ENCODE data around the gene PYROXD2.

Gene PYROXD2

GRCh38 chr10:98402478-98402877 lies 12.5 kb downstream of the PYROXD2 start:
- ATAC-seq, result no peak
- no peak for TF ChIP-seq ZFP30 (CRISPR knock-in tag; IDR thresholded peaks at IDR 0.05)
- no peak for TF ChIP-seq OSR1 (CRISPR knock-in tag; IDR thresholded peaks at IDR 0.05)
- TF ChIP-seq ZFP3 (CRISPR knock-in tag; IDR thresholded peaks at IDR 0.05), result no peak
- TF ChIP-seq ZNF8 (CRISPR knock-in tag; IDR thresholded peaks at IDR 0.05), result no peak
- no peak for TF ChIP-seq ARNTL (CRISPR knock-in tag; IDR thresholded peaks at IDR 0.05; ENCODE audit: borderline replicate concordance, low read depth)
- no peak for TF ChIP-seq GLIS3 (CRISPR knock-in tag; IDR thresholded peaks at IDR 0.05)
- TF ChIP-seq TOX (CRISPR knock-in tag; IDR thresholded peaks at IDR 0.05; ENCODE audit: borderline replicate concordance), result no peak
- no peak for TF ChIP-seq CSDC2 (CRISPR knock-in tag; IDR thresholded peaks at IDR 0.05)
- TF ChIP-seq, protein P1, sequence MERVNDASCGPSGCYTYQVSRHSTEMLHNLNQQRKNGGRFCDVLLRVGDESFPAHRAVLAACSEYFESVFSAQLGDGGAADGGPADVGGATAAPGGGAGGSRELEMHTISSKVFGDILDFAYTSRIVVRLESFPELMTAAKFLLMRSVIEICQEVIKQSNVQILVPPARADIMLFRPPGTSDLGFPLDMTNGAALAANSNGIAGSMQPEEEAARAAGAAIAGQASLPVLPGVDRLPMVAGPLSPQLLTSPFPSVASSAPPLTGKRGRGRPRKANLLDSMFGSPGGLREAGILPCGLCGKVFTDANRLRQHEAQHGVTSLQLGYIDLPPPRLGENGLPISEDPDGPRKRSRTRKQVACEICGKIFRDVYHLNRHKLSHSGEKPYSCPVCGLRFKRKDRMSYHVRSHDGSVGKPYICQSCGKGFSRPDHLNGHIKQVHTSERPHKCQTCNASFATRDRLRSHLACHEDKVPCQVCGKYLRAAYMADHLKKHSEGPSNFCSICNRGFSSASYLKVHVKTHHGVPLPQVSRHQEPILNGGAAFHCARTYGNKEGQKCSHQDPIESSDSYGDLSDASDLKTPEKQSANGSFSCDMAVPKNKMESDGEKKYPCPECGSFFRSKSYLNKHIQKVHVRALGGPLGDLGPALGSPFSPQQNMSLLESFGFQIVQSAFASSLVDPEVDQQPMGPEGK (CRISPR knock-in tag; IDR thresholded peaks at IDR 0.05; ENCODE audit: borderline replicate concordance), result no peak
- no peak for TF ChIP-seq ZNF565 (CRISPR knock-in tag; conservative IDR thresholded peaks at IDR 0.05; ENCODE audit: low read depth)
- no peak for TF ChIP-seq PPARA (CRISPR knock-in tag; IDR thresholded peaks at IDR 0.05; ENCODE audit: borderline replicate concordance)

DNA sequence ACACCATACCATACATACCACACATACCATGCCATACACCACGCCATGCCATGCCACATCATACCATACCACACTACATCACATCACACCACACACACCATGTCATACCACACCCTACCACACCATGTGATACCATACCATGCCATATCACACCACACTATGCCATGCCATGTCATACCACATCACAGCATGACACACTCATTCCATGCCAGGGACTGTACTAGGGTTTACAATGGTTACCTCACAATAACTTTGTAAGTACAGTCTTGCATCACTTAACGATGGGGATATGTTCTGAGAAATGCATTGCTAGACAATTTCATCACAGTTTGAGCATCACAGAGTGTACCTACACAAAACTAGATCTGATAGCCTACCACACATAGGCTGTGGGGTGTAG lies 14.5 kb downstream of the PYROXD2 start:
- TF ChIP-seq TOX (CRISPR knock-in tag; IDR thresholded peaks at IDR 0.05; ENCODE audit: borderline replicate concordance) (no peak), ZNF8 (CRISPR knock-in tag; IDR thresholded peaks at IDR 0.05) (no peak), OSR1 (CRISPR knock-in tag; IDR thresholded peaks at IDR 0.05) (no peak), ZC3H10 (CRISPR knock-in tag; IDR thresholded peaks at IDR 0.05) (no peak), GLIS3 (CRISPR knock-in tag; IDR thresholded peaks at IDR 0.05) (no peak)
- ATAC-seq, result no peak

DNA sequence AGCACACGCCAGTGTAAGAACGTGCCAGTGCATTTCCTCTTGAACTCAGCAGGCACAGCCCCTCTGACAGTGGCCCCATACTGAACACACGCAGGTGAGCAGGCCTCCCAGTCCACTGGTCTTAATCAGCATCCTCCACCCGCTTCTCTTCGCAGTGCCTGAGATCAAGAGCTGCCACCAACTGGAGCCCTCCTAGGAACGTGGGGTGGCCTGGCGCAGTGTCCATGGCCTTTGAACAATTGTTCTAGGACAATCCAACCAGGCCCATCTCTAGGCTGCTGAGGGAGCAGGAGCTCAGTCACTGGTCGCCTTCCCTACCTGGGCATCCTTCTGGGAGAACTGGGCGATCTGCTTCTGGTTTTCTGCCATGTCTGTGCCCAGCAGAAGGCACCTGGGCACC lies 15.2 kb downstream of the PYROXD2 start:
- TF ChIP-seq, protein P2, sequence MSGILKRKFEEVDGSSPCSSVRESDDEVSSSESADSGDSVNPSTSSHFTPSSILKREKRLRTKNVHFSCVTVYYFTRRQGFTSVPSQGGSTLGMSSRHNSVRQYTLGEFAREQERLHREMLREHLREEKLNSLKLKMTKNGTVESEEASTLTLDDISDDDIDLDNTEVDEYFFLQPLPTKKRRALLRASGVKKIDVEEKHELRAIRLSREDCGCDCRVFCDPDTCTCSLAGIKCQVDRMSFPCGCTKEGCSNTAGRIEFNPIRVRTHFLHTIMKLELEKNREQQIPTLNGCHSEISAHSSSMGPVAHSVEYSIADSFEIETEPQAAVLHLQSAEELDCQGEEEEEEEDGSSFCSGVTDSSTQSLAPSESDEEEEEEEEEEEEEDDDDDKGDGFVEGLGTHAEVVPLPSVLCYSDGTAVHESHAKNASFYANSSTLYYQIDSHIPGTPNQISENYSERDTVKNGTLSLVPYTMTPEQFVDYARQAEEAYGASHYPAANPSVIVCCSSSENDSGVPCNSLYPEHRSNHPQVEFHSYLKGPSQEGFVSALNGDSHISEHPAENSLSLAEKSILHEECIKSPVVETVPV (CRISPR knock-in tag; IDR thresholded peaks at IDR 0.05), result no peak
- TF ChIP-seq CSDC2 (CRISPR knock-in tag; IDR thresholded peaks at IDR 0.05) (no peak), ZFP3 (CRISPR knock-in tag; IDR thresholded peaks at IDR 0.05) (no peak), SNAI2 (CRISPR knock-in tag; IDR thresholded peaks at IDR 0.05) (no peak), ZC3H10 (CRISPR knock-in tag; IDR thresholded peaks at IDR 0.05) (no peak), GLIS3 (CRISPR knock-in tag; IDR thresholded peaks at IDR 0.05) (no peak), TCF4 (CRISPR knock-in tag; IDR thresholded peaks at IDR 0.05; ENCODE audit: borderline replicate concordance) (no peak)
- TF ChIP-seq, protein P3, sequence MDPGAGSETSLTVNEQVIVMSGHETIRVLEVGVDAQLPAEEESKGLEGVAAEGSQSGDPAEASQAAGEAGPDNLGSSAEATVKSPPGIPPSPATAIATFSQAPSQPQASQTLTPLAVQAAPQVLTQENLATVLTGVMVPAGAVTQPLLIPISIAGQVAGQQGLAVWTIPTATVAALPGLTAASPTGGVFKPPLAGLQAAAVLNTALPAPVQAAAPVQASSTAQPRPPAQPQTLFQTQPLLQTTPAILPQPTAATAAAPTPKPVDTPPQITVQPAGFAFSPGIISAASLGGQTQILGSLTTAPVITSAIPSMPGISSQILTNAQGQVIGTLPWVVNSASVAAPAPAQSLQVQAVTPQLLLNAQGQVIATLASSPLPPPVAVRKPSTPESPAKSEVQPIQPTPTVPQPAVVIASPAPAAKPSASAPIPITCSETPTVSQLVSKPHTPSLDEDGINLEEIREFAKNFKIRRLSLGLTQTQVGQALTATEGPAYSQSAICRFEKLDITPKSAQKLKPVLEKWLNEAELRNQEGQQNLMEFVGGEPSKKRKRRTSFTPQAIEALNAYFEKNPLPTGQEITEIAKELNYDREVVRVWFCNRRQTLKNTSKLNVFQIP (CRISPR knock-in tag; IDR thresholded peaks at IDR 0.05; ENCODE audit: borderline replicate concordance, low read depth), result no peak

GRCh38 chr10:98397089-98397600 lies 17.8 kb downstream of the PYROXD2 start:
- TF ChIP-seq TCF4 (CRISPR knock-in tag; IDR thresholded peaks at IDR 0.05; ENCODE audit: borderline replicate concordance), result no peak
- TF ChIP-seq ZFP3 (CRISPR knock-in tag; IDR thresholded peaks at IDR 0.05), result no peak
- no peak for TF ChIP-seq OSR1 (CRISPR knock-in tag; IDR thresholded peaks at IDR 0.05)
- TF ChIP-seq, protein P3 (CRISPR knock-in tag; IDR thresholded peaks at IDR 0.05; ENCODE audit: borderline replicate concordance, low read depth), result no peak
- no peak for TF ChIP-seq ZNF8 (CRISPR knock-in tag; IDR thresholded peaks at IDR 0.05)
- no peak for TF ChIP-seq ZNF70 (CRISPR knock-in tag; IDR thresholded peaks at IDR 0.05)
- no peak for TF ChIP-seq ZC3H10 (CRISPR knock-in tag; IDR thresholded peaks at IDR 0.05)
- TF ChIP-seq ISL1 (CRISPR knock-in tag; IDR thresholded peaks at IDR 0.05), result no peak
- no peak for TF ChIP-seq ZFP30 (CRISPR knock-in tag; IDR thresholded peaks at IDR 0.05)
- no peak for TF ChIP-seq RARB (CRISPR knock-in tag; IDR thresholded peaks at IDR 0.05)
- TF ChIP-seq, protein P1 (CRISPR knock-in tag; IDR thresholded peaks at IDR 0.05; ENCODE audit: borderline replicate concordance), result no peak
- TF ChIP-seq PPARA (CRISPR knock-in tag; IDR thresholded peaks at IDR 0.05; ENCODE audit: borderline replicate concordance), result no peak
- TF ChIP-seq ZNF565 (CRISPR knock-in tag; conservative IDR thresholded peaks at IDR 0.05; ENCODE audit: low read depth), result no peak
- no peak for TF ChIP-seq CSDC2 (CRISPR knock-in tag; IDR thresholded peaks at IDR 0.05)
- ATAC-seq, result no peak

More for the DNA sequence above, 15.2 kb downstream of the PYROXD2 start:
- no peak for ATAC-seq

All from SK-N-SH treated with all-trans-retinoic acid at 6 μM for 48 hours (cell line).